Inflammatory macrophage (primary cell): ENCODE measurements around the gene CR1L.
"Not testable (repeated sequence)": the region's sequence is repeated elsewhere in the genome, so short reads cannot be mapped to it uniquely, and the experiment has no call there.

Experiments
- DNase-seq, 2 donors: peaks; one replicate each; pipeline ENCODE4 v3.0.0-alpha.2; 2020 to 2022

The CR1L gene

DNA sequence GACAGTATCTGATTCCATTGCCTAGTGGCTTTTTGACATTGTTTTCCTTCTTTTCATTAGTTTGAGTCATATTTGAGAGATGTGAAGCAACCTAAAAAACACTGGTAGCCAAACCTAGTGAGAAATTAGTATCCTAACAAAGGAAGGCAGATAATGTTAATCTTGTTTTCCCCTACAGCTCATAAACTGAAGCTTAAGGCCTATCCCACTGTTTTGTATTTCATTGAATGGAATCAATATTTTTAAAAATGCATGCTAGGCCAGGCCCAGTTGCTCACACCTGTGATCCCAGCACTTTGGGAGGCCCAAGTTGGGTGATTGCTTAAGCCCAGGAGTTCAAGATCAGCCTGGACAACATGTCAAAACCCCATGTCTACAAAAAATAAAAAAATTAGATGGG is 1.2 kb downstream of the CR1L start:
- no peak for DNase-seq

DNA sequence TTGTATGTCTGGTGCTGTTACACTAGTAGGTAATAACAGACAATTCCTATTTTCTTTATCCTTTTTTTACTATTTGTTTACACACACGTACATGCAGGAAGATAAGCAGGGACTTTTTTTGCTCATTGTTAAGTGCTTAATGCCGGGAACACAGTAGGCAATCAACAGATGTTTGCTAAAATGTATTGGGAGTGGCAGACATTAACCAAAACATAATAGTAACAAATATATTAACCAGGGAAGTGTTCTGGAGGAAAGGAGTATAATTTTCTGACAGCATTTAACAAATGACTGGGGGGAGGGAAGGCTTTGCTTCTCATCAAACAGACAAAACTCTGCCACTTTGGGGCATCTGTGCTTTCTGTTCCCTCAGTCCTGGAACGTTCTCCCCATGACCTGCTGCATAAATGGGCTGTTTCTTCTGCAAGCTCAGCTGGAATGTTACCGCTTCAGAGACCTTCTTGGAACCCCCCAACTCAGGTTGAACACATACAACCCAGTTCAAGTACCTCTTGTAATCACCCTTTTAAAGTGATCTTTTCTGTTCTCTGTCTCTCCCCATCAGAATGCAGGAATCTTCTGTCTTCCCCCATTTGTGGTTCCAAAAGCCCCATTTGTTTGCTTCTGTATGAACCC is 2.1 kb downstream of the CR1L start:
- no peak for DNase-seq

DNA sequence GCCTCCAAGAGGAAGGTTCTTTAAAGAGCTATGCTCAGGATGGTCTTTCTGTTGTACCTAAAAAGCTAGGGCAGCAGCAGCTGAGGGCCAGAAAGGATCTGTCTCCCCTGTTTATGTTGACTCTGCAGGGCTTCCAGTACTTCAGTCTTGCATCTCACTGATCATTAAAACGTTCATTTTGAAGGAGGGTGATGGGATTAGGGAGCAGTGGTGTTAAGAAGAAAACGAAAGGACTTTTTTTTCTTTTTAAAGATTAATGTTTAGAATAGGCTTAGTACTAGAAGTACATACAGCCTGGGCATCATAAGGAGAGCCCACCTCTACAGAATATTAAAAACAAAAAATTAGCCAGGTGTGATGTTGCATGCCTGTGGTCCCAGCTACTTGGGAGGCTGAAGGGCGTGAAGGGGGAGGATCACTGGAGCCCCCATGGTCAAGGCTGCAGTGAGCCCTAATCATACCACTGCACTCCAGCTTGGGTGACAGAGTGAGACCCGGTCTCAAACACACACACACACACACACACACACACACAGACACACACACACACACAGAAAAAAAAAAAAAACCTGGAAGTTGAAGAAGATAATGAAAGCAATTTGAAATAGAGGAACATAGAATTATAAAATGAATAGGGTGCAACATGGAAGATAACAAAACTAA is 2.9 kb downstream of the CR1L start:
- DNase-seq: no peak

DNA sequence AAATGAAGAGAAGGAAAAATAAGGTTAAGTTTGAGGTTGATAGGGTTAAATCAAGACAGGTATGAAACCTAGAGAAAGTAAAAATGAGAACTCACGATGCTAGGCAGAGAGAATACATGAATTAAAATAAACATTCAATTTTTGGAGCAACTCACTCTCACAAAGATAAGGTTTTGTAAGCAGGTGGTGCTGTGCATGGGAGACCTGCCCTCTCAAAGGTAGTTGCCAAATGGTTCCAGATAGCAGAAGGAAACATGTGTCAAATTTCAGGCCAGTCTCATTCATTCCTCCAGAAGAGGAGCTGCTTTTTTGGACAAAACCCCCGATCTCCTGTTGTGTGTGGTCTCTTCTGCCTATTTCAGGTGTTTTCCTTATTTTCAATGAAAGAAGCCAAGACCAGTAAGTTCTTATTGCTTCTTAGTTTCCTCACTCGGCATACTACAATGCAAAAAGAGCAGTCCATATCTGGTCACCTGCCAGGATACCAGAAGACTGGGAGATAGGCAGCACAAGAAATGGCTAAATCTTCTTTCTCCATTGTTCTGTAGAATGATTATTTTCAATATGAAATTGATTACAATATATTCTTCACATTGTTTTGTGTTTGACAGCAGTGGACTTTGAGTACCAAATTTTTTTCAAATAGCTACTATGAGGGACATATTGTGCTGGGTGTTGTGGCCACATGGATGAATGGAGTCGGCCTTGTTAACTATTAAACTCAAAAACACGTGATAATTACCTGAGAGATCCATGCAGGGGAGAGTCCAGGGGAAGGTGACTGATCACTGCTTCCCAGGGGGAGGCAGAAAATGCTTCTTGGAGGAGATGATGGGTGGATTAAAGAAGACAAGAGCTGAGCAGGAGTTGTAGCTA is 3.6 kb downstream of the CR1L start:
- no peak for DNase-seq

DNA sequence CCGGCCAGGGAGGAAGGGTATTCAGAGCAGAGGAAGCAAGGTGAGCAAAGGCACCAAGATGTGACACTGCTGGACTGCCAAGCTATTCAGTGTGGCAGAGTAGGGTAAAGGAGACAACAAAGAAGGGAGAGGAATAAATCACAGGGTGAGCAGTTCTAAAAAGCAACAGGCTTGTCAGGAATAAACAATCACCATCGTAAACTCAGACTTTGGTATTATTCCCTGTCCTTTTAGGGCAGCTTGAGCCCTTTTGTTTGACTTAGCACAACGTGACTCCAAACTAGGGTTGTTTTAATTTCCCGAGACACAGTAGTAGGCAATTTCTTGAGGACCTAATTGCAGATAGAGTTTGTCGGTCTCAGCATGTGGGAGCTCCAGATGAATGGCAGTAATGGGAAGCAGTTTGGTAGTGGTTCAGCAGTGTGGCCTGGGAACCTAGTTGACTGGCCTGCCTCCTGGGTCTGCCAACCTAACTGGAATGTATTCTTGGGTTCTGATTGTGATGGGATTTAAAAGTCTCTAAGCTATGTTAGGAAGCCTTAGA is 4.3 kb downstream of the CR1L start:
- no peak for DNase-seq

DNA sequence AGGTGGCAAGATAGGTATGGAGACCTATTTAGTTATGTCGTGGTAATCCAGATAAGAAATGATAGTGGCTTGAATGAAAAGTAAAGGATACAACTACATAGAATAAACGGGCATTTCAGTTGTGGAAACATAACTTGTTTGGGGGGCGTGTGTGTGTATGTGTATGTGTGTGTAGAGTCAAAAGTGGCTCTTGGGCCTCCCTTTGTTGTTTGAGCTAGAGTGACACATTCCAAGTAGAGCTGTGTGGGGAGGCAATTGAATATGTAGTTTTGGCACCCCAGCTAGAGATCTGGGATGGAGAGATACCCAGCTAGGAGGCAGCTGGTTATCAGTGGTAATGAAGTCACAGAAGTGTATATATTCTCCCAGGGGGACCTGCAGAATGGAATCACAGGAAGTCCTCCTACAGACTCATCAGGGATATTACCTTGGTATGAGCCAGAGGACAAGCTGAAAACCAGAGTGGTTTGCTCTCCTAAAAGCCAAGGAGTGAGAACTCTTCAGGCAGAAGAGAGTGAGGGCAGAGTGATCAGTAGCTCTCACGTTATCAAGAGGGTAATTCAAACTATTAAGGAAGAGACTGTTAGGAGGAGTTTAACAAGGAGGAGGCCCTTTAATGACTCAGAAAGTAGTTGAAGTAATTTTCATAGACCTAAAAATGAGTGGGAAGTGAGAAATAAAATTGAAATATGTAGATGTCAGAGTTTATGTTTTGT is 5.1 kb downstream of the CR1L start:
- no peak for DNase-seq

DNA sequence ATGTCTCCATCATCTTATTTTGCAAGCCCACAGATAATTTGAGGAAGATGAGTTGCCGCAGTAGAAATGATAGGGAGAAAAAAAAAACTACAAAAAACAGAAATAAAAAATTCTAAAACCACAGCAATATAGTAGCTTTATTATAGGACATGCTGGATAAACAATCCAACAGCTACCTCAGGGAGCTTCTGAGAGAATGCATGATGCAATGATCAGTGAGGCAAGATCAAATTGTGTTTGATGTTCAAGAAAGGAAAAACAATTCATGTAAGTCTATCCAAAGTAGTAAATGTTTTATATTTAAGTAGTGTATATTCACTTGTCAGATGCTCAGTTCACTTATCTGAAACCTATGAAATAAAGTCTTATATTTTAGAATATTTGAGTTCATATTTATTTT is 6.7 kb downstream of the CR1L start:
- DNase-seq: no peak

DNA sequence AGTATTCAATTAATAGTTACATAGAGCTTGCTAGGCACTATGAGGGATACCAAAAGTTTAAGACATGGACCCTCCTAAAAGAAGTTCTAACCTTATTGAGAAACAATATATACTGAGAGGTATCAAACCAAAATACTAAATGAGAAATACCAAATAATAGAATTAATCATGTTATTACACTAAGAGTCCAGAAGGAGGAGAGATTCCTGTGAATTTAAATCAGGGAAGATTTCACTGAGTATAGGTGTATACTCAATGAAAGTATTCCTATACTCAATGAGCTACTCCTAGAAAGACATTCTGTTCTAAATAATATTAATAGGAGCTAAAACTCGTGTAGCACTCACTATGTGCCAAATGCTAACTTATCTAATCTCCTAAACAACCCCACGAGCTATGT is 9.4 kb downstream of the CR1L start:
- DNase-seq: no peak

DNA sequence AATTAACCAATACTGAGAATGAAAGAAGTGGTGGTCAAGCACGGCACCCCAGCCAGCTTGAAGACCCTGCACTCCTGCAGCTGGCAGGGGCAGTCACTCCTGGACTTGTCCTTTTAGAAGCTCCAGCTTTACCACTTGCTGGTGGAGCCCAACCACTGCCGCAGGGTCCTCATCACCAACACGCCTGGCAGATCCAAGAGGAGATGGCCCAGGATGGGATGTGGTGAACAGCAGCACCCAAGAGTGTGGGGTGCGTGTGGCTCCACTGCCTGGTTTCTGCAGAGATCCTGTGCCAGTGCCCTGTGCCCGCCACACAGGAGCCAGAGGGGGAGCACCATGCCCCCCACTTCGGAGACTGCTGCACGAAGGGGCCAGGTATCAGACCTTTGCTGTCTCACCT is 13.5 kb downstream of the CR1L start:
- DNase-seq: no peak

DNA sequence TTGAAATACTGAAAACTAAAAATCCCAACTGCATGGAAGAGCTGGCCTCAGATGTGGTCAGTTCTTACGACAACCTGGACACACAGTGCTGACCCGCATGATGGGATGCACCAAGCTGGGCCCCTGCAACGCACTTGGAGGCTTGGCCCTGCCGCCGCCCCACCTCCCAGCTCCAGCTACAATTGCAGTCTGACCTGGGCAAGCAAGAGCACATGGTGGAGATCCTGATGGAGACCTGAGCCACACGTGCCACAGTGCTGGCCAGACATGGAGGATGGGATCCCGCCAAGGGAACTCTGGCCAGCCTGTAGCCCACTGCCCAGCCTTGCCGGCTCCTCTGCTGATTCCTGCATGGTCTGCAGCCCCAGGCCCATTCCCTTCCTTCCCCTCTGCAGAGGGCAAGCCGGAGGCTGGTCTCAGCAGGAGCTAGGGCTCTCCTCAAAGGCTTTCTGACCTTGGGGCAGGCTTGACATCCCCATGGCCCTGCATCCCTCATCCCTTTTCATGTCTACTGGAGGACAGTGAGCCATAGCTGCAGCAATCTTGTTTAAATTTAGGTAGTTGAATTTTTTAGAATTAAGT is 14.1 kb downstream of the CR1L start:
- DNase-seq: no peak

DNA sequence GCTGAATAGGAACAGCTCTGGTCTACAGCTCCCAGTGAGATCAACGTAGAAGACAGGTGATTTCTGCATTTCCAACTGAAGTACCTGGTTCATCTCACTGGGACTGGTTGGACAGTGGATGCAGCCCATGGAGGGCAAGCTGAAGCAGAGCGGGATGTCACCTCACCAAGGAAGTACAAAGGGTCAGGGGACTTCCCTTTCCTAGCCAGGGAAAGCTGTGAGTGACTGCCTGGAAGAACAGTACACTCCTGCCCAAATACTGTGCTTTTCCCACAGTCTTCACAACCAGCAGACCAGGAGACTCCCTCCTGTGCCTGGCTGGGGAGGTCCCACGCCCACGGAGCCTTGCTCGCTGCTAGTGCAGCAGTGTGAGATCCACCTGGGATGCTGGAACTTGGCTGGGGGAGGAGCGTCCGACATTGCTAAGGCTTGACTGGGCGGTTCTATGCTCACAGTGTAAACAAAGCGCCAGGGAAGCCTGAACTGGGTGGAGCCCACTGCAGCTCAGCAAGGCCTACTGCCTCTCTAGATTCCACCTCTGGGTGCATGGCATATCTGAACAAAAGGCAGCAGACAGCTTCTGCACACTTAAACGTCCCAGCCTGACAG is 14.7 kb downstream of the CR1L start:
- DNase-seq: no peak

DNA sequence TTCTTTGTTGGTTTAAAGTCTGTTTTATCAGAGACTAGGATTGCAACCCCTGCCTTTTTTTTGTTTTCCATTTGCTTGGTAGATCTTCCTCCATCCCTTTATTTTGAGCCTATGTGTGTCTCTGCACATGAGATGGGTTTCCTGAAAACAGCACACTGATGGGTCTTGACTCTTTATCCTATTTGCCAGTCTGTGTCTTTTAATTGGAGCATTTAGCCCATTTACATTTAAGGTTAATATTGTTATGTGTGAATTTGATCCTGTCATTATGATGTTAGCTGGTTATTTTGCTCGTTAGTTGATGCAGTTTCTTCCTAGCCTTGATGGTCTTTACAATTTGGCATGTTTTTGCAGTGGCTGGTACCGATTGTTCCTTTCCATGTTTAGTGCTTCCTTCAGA is 16.5 kb downstream of the CR1L start:
- DNase-seq: not testable (repeated sequence)

DNA sequence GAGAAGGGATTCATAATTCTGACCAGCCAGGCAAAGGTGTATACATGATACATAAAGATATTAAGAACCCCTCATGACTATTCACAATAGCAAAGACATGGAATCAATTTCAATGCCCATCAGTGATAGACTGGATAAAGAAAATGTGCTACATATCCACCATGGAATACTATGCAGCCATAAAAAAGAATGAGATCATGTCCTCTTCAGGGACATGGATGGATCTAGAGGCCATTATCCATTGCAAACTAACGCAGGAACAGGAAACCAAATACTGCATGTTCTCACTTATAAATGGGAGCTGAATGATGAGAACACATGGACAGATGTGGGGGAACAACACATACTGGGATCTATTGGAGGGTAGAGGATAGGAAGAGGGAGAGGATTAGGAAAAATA is 21.4 kb downstream of the CR1L start:
- DNase-seq: no peak

DNA sequence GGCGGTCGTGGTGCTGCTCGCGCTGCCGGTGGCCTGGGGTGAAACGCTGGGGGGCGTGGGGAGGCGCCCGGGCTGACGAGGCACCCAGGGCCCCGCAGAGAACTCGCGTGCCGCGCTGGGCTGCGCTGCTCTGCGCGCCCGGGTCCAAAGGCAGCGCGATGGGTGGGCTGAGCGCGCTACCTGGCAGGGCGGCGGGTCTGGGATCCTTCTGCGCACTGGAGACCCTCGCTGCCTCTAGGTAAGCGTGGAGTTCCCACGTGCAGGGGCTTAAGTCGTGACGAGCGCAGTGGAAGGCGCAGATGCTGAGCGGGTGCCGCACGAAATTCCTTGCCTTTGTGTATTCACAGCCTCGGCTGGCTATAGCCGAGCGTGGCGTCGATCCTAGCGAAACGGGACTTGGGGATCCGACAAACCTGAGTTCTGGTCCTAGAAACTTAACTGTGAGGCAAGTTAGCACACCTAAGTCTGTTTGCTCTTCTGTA is 24.6 kb downstream of the CR1L start:
- no peak for DNase-seq

DNA sequence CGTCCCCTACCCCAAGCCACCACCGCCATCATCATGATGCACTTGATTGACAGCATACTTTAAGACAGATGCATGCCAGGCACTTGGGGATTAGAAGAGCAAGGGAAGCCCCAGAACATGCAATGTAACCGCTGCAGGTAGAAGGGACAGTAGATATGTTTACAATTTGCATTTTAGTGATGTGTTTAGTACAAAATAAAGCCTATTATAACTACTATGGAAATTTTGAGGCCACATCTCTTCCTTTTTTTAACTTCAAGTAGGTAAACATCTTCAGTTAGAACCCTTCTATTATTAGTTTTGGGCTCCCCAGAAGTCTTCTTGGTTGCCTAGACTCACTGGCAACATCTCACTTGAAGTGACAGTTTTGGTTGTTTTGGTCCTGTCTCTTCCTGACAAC is 25.3 kb downstream of the CR1L start:
- no peak for DNase-seq

DNA sequence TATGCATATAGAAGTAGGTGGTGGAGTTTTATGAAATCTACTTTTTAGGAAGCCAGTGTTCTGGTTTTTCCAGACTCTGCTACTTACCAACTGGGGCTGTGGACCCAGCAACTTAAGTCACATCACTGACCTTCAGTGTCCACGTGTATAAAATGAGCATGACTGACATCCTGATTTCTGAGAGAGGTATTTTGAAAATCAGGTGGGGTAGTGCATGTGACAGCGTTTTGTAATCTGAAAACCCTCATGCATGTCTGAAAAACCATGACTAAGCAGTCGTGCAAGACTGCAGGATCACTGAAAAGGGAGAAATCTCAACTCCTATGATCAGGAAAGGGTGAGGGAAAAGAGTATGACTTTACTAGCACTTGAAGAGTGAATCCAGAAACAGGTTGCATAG is 26.1 kb downstream of the CR1L start:
- DNase-seq: peak in 1 of 2 donors; percentile 15

DNA sequence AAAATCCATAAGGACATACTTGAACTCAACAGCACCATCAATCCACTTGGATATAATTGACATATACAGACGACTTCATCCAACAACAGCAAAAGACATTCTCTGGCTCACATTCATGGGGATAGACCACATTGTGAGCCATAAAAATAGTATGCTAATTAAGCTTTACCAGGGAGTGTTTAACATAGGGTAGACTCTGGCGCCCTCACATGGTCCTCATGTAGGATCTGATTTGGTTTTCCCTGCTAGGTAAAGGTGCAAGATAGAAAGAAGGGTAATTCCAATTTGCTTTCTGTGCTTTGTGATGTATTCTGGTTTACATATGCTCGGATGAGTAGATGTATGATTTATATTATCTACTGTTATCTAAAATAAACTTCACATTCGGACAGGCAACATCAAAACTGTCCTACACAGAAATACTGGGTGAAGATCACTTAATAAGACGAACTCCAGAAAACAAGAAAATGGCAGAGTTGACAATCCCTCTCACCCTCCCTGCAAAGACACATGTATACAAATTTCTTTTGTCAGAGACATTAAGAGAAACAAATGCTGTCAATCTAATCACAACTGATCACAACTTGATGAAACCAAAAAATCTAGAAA is 27.7 kb downstream of the CR1L start:
- DNase-seq: no peak

DNA sequence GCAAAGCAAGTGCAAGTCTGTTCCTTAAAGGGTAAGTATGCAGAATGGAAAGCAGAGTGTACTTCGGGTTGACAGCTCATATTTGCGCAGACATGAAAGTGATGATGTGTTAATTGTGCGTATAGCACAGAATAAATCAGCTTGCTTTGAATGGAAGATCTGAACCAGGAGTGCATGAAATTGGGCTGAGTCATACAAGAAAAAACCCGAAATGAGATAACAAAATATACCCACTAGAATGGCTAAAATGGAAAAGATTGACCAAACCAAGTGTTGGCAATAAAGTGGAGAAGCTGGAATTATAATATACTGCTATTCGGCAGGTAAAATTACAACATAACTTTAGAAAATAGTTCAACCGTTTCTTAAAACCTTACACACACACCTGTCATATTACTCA is 28.5 kb downstream of the CR1L start:
- no peak for DNase-seq

DNA sequence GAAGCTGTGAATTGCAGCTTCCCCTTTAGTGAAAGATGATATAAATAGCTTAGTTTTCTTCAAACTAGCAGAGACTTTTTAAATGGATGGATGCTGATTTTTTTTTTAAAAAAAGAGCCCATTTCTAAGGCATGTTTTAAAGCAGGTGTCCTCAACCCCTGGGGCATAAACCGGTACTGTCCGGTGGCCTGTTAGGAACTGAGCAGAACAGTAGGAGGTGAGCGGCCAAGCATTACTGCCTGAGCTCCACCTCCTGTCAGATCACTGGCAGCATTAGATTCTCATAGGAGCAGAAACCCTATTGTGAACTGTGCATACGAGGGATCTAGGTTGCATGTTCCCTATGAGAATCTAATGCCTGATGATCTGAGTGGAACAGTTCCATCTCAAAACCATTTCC is 31.2 kb downstream of the CR1L start:
- no peak for DNase-seq

DNA sequence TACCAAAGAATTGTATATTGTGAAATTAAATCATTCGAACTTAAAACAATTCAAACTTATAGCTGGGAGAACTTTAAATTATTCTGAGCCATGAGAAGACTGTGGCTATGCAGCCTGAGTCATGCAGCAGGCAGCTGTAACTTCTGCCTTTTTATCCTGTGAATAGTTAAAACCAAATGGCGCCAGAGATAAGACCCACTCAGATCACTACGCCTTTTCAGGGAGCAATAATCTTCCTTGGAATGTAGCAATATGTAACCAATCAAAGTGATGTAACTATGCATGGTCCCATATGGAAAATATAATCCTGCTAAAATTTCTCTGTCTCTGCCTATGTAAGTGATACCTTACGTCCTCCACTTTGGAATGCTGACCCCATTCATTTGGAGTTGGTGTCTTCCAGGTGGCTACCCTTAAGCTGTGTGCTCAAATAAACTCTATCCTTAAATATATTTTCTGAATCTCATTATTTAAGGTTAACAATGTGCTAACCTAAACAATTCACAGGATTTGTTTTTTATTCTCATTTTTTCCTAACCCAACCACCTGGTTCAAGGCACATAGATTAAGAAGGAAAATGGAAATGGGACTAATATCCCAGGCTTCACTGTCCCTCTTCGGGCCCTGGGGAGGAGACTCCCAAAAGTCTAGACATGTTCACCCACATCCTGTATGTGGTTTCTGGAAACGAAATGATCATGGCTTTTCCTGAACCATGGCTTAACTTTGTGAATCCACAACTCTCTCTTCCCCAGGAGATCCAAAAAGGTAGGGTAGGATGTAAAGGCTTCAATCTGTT is 35.9 kb downstream of the CR1L start:
- DNase-seq: not testable (repeated sequence)
